Embryonic facial prominence (tissue), 1 donor: ENCODE data around the gene PELI2.

ENCODE experiments used
- DNase-seq: peaks from one replicate; pipeline ENCODE4 v3.0.0-alpha.2; 2016; ENCODE audit errors: extremely low spot score

The PELI2 gene

DNA sequence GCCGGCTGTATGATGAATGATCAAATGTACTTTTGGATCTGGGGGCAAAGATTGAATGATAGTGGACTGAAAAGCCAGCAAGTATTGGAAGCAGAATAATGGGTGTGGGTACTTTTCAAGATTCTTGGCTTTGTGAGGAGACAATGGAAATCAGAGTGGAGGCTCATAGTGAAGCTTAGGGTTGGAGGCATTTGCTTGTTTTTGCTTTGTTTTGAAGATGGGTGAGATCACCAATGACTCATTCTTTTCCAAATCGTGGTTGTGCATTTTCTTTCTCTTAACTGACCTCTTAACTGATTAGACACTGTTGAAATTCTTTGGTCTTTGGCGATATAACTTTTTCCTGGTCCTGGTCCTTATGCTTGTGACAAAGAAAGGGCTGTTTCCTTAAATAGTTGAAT lies 54.4 kb downstream of the PELI2 start:
- DNase-seq: no peak

DNA sequence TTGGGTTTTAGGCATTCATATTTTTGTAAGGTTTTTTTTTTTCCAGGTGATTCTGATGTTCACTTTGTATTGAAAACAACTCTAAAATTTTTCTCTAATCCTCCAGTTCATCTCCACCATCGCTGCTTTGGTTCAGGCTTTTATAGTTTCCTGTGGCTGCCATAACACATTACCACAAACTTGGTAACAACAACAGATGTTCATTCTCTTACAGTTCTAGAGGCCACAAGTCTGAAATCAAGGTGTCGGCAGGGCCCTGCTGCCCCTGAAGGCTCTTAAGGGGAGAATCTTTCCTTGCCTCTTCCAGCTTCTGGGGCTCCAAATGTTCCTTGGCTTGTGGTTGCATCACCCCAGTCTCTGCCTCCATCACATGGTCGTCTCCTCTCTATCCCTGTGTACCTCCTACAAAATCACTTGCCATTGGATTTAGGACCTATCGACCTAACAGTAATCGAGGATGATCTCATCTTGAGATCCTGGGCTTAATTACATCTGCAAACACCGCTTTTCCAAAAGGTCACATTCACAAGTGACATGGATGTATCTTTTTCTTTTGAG lies 55.2 kb downstream of the PELI2 start:
- no peak for DNase-seq

DNA sequence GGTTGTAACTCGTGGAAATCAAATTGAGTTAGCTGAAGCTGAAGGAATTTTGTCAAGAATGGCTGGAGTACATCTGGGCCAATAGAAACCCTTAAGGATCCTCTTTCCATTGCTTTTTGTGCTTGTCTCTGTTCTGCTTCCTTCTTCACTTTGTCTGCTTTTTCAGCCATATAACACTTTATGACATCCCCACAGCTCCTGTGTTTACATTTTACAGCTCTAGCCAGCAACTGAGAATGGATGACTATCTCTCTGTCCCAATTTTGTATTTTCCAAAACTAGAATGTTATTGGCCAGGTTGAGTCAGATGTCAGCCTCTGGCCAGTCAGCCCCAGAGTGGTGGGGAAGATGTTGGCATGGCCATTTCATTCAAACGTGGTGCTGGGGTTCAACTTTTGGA lies 57.6 kb downstream of the PELI2 start:
- DNase-seq: no peak

DNA sequence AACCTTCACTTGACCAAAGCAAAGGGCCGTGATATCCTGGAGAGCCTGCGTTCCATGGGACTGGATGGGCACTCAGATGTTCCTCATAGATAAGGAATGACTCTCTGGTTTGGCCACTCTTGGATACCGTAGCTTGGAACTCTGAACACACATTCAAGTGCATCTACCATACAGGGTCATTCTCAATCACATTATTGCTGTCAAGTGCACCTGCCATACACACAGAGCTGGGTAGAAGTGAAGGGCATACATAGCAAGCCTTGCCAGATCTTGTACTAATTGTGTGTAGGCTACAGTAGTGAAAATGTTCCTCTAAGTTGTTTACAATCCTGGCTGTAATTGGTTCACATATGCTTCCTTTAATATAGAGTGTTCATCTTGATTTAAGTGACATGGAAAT lies 58.3 kb downstream of the PELI2 start:
- DNase-seq: no peak

GRCh38 chr14:56177036-56177435 lies 58.8 kb downstream of the PELI2 start:
- DNase-seq: no peak

DNA sequence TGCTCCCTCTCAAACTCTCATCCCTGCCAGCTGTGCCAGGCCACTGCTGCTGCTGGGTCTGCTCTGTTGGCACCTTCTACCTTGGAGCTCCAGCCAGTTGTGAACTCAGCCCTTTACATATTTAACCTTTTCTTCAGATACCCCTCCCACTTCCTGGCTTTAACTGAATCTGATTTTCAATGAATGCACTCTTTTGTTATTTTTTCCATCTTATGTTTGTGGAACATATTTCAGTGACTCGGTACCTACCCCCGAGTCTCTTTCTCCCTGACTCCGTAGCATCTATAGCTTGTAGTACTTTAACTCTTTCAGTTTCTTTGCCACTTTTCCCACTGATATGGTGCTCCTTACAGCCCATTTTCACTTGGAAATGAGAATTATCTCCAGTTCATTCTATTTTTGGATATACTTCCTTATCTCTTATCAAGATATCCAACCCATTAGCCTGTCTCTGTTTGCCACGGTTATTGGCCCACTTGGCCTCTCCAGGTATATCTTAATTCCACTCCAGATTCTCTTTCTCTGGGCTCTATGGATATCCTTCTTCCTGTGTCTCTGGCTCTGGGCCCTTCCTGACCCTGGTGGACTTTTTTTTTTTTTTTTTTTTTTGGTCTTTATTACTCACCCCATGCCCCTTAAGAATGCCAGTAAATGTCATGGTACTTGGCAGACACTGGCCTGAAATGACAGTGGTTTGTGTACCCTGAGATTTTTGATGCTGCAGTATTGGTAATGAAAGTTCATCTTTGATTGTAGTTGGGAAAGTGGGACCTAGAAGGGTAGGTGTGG lies 62.7 kb downstream of the PELI2 start:
- no peak for DNase-seq

DNA sequence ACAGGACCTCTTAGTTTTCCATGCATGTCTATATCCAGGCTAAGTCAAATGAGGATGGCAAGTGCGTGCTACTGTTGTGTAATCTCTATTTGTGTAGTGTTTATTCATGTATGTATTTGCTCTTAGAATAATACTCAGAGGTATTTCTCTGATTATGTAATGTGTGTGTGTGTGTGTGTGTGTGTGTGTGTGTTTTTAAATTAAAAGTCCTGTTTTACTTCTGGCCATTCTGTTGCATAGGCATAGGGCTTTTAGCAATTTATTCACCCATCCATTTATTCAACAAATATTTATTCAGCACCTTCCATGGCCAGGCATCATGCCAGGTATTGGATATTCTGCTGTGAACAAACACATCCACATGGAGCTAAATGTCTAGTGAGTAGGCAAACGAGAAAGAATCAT lies 63.5 kb downstream of the PELI2 start:
- no peak for DNase-seq

GRCh38 chr14:56182410-56182809 lies 64.2 kb downstream of the PELI2 start:
- no peak for DNase-seq

- DNase-seq: no peak
Observed at GRCh38 chr14:56183631-56184157, 65.5 kb downstream of the PELI2 start.

DNA sequence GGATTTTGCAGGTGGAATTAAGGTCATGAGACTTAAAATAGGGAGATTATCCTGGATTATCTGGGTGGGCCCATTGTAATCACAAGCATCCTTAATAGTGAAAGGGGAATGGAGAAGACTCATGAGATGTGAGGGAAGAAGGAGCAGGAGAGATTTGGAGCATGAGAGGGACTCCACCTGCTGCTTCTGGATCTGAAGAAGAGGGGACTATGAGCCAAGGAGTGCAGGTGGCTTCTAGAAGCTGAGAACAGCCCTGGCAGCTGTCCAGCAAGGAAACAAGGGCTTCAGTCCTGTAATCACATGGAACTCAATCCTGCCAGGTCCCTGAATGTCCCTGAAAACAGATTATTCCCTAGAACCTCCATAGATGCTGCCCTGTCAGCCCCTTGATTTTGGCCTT lies 67.8 kb downstream of the PELI2 start:
- DNase-seq: no peak

DNA sequence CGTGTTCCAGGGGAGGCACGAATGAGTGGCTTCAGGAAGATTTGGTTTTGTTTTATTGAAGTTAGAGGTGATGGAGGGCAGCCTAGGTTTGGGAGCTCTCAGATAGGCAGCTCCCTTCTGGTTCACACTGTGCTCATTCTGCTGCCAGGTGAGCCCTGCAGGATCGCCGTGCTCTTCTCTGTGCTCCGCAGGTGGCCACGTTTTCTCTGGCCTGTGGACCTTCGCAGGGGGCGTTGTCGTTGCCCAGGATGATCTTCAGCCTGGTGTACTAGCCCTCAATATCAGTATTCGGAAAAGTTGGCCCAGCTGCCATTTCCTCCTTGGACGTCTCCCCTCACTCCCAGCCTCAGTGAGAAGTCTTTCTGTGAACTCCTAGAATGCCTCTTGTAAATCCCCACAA lies 69.5 kb downstream of the PELI2 start:
- no peak for DNase-seq

GRCh38 chr14:56189307-56189706 lies 71.1 kb downstream of the PELI2 start:
- no peak for DNase-seq

DNA sequence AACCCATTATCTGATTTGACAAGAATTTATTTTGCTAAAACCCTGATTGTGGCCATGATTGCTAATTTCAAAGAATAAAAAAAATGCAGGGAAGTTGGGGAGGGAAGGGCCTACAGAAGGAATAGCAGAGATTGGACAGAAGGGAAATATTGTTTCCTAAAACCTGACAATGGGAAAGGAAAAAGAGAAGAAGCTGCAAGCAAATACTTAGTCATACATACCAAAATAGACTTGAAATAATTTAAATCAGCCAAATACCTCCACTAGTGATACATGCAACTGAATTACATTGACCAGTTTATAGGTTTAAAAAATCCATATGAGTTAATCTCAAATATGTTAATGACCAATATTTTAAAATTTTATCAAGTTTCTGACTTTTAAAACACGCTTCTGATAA lies 75.1 kb downstream of the PELI2 start:
- no peak for DNase-seq

GRCh38 chr14:56194042-56194441 lies 75.8 kb downstream of the PELI2 start:
- DNase-seq: no peak

- DNase-seq: no peak
Observed at GRCh38 chr14:56195223-56195622, 77.0 kb downstream of the PELI2 start.

DNA sequence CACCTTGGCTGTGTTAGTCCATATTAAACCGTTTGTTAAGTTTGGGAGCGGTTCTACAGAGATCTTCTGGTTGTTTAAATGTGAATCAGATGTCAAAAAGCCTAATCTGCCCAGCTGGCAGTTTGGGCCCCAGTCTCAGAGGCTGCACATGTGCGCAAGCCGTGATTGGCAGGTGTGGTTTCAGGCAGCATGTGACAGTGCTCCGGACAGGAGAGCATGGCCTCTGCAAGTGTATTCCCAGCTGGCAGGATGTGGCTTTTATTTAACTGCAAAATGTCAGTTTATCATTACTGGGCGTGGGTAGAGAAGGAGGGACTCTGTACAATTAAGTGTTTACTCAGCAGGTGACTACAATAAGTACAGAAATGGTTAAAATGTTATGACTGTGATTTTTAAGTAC lies 77.5 kb downstream of the PELI2 start:
- no peak for DNase-seq

GRCh38 chr14:56196274-56196673 lies 78.1 kb downstream of the PELI2 start:
- DNase-seq: no peak

DNA sequence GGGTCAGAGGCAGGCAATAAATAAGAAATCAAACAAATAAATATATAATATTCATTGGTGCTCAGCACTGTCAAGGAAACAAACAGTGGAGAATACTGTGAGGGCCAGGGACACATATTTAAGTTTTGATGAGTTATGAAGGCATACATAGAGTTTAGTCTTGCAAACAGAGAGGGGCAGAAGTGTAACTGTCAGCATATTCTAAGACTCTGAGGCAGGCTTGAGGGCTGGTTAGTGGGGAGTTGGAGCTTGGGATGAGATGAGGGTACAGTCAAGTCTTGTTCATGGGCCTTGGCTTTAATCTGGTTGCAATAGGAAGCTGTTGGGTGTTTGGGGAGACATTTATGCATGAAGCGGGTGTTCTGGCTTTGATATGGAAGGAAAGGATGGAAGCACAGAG lies 78.9 kb downstream of the PELI2 start:
- DNase-seq: no peak

GRCh38 chr14:56198438-56198837 lies 80.2 kb downstream of the PELI2 start:
- no peak for DNase-seq

- no peak for DNase-seq
Observed at GRCh38 chr14:56199095-56199981, 81.1 kb downstream of the PELI2 start.

DNA sequence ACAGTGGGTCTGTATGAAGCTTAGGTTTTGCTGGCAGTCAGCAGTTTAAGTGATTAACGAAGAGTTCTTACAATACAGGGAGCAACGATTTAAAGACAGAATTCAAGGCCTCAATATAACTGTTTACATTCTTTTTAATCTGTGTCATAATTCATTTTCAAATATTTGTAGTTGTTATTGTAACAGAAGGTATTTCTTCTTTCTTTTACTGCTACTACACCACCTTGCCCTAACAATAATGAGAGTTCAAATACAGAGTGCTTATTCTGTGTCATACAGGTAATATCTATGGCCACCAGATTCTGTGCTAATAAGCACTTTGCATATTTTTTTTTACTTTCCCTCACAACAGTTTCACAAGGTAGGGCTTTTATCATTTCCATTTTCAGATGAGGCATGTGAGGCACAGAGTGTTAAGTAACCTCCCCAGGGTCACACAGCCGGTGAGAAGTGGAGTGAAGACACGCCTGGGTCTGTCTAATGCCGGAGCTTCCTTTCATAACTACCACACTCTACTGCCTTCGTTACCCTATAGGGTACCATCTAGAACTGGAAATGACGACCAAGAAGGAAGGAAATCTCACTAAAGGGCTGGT lies 81.9 kb downstream of the PELI2 start:
- no peak for DNase-seq

GRCh38 chr14:56202256-56202655 lies 84.0 kb downstream of the PELI2 start:
- DNase-seq: no peak
